BLaER1 treated with 17β-estradiol and CSF1 and Interleukin-3, amounts not matched to agents 10 nM and 100 nM (cell line): ENCODE results near the gene CLEC2L.

Source experiments
- H3K27ac ChIP-seq, 11 experiments: shearing (Covaris generic); formaldehyde crosslinking; 2 replicates each; pipeline ENCODE4 v1.8.1; 2022
- H3K27me3 ChIP-seq, 11 experiments: shearing (Covaris generic); formaldehyde crosslinking; 2 replicates each; pipeline ENCODE4 v1.8.1; 2022
- H3K36me3 ChIP-seq, 11 experiments: shearing (Covaris generic); formaldehyde crosslinking; 2 replicates each; pipeline ENCODE4 v1.8.1; 2022
- H3K4me1 ChIP-seq, 10 experiments: shearing (Covaris generic); formaldehyde crosslinking; 2 replicates each; pipeline ENCODE4 v1.8.1; 2022
- H3K4me2 ChIP-seq, 11 experiments: shearing (Covaris generic); formaldehyde crosslinking; 2 replicates each; pipeline ENCODE4 v1.8.1; 2022
- H3K4me3 ChIP-seq, 10 experiments: shearing (Covaris generic); formaldehyde crosslinking; 2 replicates each; pipeline ENCODE4 v1.8.1; 2022
- H3K9ac ChIP-seq, 11 experiments: shearing (Covaris generic); formaldehyde crosslinking; 2 replicates each; pipeline ENCODE4 v1.8.1; 2022
- H3K9me3 ChIP-seq, 11 experiments: shearing (Covaris generic); formaldehyde crosslinking; replicated peaks in 1 of 11; 2 replicates each; pipeline ENCODE4 v1.8.1; 2022
- H4K20me1 ChIP-seq, 11 experiments: shearing (Covaris generic); formaldehyde crosslinking; 2 replicates each; pipeline ENCODE4 v1.8.1; 2022
- Cebpa-rat ChIP-seq, 11 experiments: shearing (Covaris generic); IDR thresholded peaks; 2 replicates each; pipeline ENCODE4 v1.8.1; 2022

The CLEC2L gene

GRCh38 chr7:139574618-139575337, 51.3 kb downstream of the CLEC2L start:
- no peak for TF ChIP-seq Cebpa-rat (IDR thresholded peaks at IDR 0.05)
- H3K4me2 ChIP-seq: no peak overlapping the region
- no peaks in the 10 kb centered on the region for H3K27me3 ChIP-seq
- peak overlapping the region in 1 of 11 experiments; percentile 4; a peak in 1 of 22 replicates for H3K27ac ChIP-seq
- peaks cover 0 to 13% (median 4%) of the 10 kb centered on the region in 10 experiments; a peak in 6 of 20 replicates for H3K4me1 ChIP-seq
- peaks cover 79 to 97% (median 93%) of the 10 kb centered on the region in 11 experiments for H3K36me3 ChIP-seq
- peaks cover 0 to 39% (median 4%) of the 10 kb centered on the region in 11 experiments; a peak in 7 of 22 replicates for H4K20me1 ChIP-seq
- no peak overlapping the region for H3K9ac ChIP-seq
- no peak overlapping the region for H3K4me3 ChIP-seq
- H3K9me3 ChIP-seq: no peaks in the 10 kb centered on the region

- Histone ChIP-seq H4K20me1 (peaks cover 0 to 41% (median 4%) of the 10 kb centered on the region in 11 experiments; a peak in 7 of 22 replicates), H3K27me3 (no peaks in the 10 kb centered on the region), H3K27ac (no peak overlapping the region), H3K4me3 (no peak overlapping the region), H3K36me3 (peaks cover 80 to 97% (median 93%) of the 10 kb centered on the region in 11 experiments), H3K9me3 (no peaks in the 10 kb centered on the region), H3K4me2 (no peak overlapping the region), H3K4me1 (peaks cover 0 to 13% (median 4%) of the 10 kb centered on the region in 10 experiments; a peak in 6 of 20 replicates), H3K9ac (no peak overlapping the region)
- TF ChIP-seq Cebpa-rat (IDR thresholded peaks at IDR 0.05): no peak
These were observed 51.8 kb downstream of the CLEC2L start for GRCh38 chr7:139575338-139575680.

- H3K4me3 ChIP-seq: no peak overlapping the region
- peaks cover 82 to 97% (median 93%) of the 10 kb centered on the region in 11 experiments for H3K36me3 ChIP-seq
- peaks cover 0 to 47% (median 4%) of the 10 kb centered on the region in 11 experiments; a peak in 7 of 22 replicates for H4K20me1 ChIP-seq
- H3K27me3 ChIP-seq: no peaks in the 10 kb centered on the region
- H3K4me1 ChIP-seq: peaks cover 0 to 7% (median 2%) of the 10 kb centered on the region in 10 experiments; a peak in 6 of 20 replicates
- no peaks in the 10 kb centered on the region for H3K9me3 ChIP-seq
- no peak overlapping the region for H3K27ac ChIP-seq
- TF ChIP-seq Cebpa-rat (IDR thresholded peaks at IDR 0.05): no peak
- H3K9ac ChIP-seq: no peak overlapping the region
- H3K4me2 ChIP-seq: no peak overlapping the region
These were observed 52.9 kb downstream of the CLEC2L start for GRCh38 chr7:139576179-139576973.

- Histone ChIP-seq H3K4me3 (no peak overlapping the region), H3K36me3 (peaks cover 65 to 100% (median 96%) of the 10 kb centered on the region in 11 experiments), H3K4me2 (no peak overlapping the region), H4K20me1 (peaks cover 0 to 62% (median 9%) of the 10 kb centered on the region in 11 experiments; a peak in 10 of 22 replicates), H3K9me3 (no peaks in the 10 kb centered on the region), H3K9ac (no peak overlapping the region), H3K4me1 (peaks cover 0 to 38% (median 32%) of the 10 kb centered on the region in 10 experiments; a peak in 18 of 20 replicates), H3K27me3 (no peaks in the 10 kb centered on the region), H3K27ac (no peak overlapping the region)
- no peak for TF ChIP-seq Cebpa-rat (IDR thresholded peaks at IDR 0.05)
These were observed 57.0 kb downstream of the CLEC2L start for GRCh38 chr7:139580435-139580834.

GRCh38 chr7:139582130-139582650, 58.7 kb downstream of the CLEC2L start:
- Histone ChIP-seq H3K27ac (peak overlapping the region in 5 of 11 experiments; percentile 34 to 62 (median 59); a peak in 10 of 22 replicates), H3K36me3 (peaks cover 65 to 100% (median 97%) of the 10 kb centered on the region in 11 experiments), H3K9me3 (no peaks in the 10 kb centered on the region), H3K4me2 (peak overlapping the region in 6 of 11 experiments; percentile 64 to 80 (median 72); a peak in 11 of 22 replicates), H3K9ac (peak overlapping the region in 2 of 11 experiments; percentile 25 to 54; a peak in 2 of 22 replicates), H3K27me3 (no peaks in the 10 kb centered on the region), H3K4me1 (peaks cover 0 to 41% (median 36%) of the 10 kb centered on the region in 10 experiments; a peak in 18 of 20 replicates), H3K4me3 (no peak overlapping the region), H4K20me1 (peaks cover 0 to 45% (median 4%) of the 10 kb centered on the region in 11 experiments; a peak in 9 of 22 replicates)
- TF ChIP-seq Cebpa-rat (IDR thresholded peaks at IDR 0.05): no peak

GRCh38 chr7:139582671-139583155, 59.2 kb downstream of the CLEC2L start:
- peak overlapping the region in 5 of 11 experiments; percentile 5 to 54 (median 35); a peak in 7 of 22 replicates for H3K9ac ChIP-seq
- H3K9me3 ChIP-seq: no peaks in the 10 kb centered on the region
- H3K36me3 ChIP-seq: peaks cover 70 to 100% (median 98%) of the 10 kb centered on the region in 11 experiments
- peaks cover 0 to 46% (median 40%) of the 10 kb centered on the region in 10 experiments; a peak in 18 of 20 replicates for H3K4me1 ChIP-seq
- H3K4me3 ChIP-seq: no peak overlapping the region
- H3K4me2 ChIP-seq: peak overlapping the region in 9 of 11 experiments; percentile 10 to 80 (median 72); a peak in 14 of 22 replicates
- H4K20me1 ChIP-seq: peaks cover 0 to 40% (median 4%) of the 10 kb centered on the region in 11 experiments; a peak in 8 of 22 replicates
- H3K27ac ChIP-seq: peak overlapping the region in 5 of 11 experiments; percentile 34 to 62 (median 59); a peak in 10 of 22 replicates
- TF ChIP-seq Cebpa-rat (IDR thresholded peaks at IDR 0.05): no peak
- H3K27me3 ChIP-seq: no peaks in the 10 kb centered on the region

GRCh38 chr7:139583826-139584553, 60.5 kb downstream of the CLEC2L start:
- peak overlapping the region in 6 of 11 experiments; percentile 2 to 54 (median 30); a peak in 5 of 22 replicates for H3K9ac ChIP-seq
- peaks cover 0 to 37% (median 4%) of the 10 kb centered on the region in 11 experiments; a peak in 8 of 22 replicates for H4K20me1 ChIP-seq
- H3K36me3 ChIP-seq: peaks cover 65 to 99% (median 90%) of the 10 kb centered on the region in 11 experiments
- TF ChIP-seq Cebpa-rat (IDR thresholded peaks at IDR 0.05): no peak
- peak overlapping the region in 9 of 11 experiments; percentile 10 to 80 (median 72); a peak in 17 of 22 replicates for H3K4me2 ChIP-seq
- H3K9me3 ChIP-seq: no peaks in the 10 kb centered on the region
- H3K4me1 ChIP-seq: peaks cover 11 to 59% (median 53%) of the 10 kb centered on the region in 10 experiments
- no peaks in the 10 kb centered on the region for H3K27me3 ChIP-seq
- H3K27ac ChIP-seq: peak overlapping the region in 5 of 11 experiments; percentile 34 to 62 (median 59); a peak in 9 of 22 replicates
- no peak overlapping the region; a peak in 1 of 20 replicates for H3K4me3 ChIP-seq
